ENCODE data around the gene VIPR2. TPM values are rescaled to one million over a fixed set of nuclear protein-coding genes. Genes with fewer than 3 reads are reported as not detected.
A peak's percentile ranks its signal among the peaks of the same experiment; 100 is the strongest.

The VIPR2 gene
- total RNA-seq, 4 donors from 2014 or later = 0.33 to 0.56 TPM; not detected in 2

- intact Hi-C loops (cut with DNase I) = no loop called here
- Histone ChIP-seq H3K27me3 (peaks cover 10% of the 10 kb centered on the region), H3K9me3 (no peaks in the 10 kb centered on the region), H3K27ac (no peak overlapping the region), H3K36me3 (no peaks in the 10 kb centered on the region), H3K4me3 (replicated peaks in 1 of 3) (no peak overlapping the region), H3K4me1 (peaks cover 7 to 19% of the 10 kb centered on the region in 2 donors)
- DNase-seq = no peak
- no peak for TF ChIP-seq POLR2A (IDR thresholded peaks at IDR 0.05)
- TF ChIP-seq, protein P1, sequence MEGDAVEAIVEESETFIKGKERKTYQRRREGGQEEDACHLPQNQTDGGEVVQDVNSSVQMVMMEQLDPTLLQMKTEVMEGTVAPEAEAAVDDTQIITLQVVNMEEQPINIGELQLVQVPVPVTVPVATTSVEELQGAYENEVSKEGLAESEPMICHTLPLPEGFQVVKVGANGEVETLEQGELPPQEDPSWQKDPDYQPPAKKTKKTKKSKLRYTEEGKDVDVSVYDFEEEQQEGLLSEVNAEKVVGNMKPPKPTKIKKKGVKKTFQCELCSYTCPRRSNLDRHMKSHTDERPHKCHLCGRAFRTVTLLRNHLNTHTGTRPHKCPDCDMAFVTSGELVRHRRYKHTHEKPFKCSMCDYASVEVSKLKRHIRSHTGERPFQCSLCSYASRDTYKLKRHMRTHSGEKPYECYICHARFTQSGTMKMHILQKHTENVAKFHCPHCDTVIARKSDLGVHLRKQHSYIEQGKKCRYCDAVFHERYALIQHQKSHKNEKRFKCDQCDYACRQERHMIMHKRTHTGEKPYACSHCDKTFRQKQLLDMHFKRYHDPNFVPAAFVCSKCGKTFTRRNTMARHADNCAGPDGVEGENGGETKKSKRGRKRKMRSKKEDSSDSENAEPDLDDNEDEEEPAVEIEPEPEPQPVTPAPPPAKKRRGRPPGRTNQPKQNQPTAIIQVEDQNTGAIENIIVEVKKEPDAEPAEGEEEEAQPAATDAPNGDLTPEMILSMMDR (IDR thresholded peaks at IDR 0.05) = no peak
- 96% methylated on average over 8 of the region's 8 CpGs for WGBS, 2 donors
These were observed 1.6 kb upstream of the VIPR2 start for GRCh38 chr7:159146084-159146858.

- H3K4me1 ChIP-seq = peaks cover 7 to 19% of the 10 kb centered on the region in 2 donors
- WGBS, 2 donors = 12 to 13% methylated on average over 29 to 30 of the region's 30 CpGs
- no peak for DNase-seq
These were observed 806 bp upstream of the VIPR2 start for GRCh38 chr7:159145490-159145855.

DNA sequence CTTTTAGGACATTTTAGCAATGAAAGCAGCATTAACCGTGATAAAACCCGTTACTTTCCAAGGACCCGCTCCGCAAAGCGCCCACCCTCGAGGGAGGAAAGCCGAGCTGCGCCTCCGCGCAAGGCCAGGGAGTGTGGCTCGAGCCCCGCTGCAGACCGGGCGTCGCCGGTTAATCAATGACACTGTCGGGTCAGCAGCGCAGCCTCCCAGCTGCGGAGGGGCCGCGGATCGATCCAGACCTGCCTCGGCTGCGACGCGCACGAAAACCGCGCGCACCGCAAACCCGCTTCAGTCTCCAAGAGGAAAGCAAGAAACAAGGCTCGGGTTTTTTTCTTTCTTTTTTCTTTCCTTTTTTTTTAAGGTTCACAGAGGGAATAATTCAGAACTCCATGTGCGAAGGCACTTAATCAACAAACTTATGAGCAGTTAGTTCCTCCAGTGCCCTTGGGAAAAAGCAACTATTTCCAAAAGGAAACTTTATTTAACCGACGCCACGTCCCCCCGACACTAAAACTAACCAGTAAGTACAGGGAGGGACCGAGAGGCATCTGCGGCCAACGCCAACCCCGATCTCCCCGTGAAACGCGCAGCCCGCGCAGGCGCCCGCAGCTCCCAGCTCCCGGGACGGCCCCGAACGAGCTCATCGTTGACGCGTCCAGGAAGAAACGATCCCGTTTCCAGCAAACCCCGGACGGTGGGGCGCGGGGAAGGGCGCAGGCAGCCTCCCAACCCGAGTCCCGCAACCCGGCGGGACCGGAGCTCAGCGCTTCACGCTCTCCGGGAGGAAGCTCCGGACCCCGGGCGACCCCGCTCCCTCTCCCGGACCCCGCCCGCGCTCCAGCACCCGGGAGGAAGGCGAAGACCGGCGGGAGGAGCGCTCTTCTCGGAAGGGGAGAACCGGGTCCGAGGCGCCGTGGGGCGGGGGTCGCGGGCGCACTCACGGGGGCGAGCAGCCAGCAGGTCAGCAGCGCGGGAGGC, 598 bp downstream of the VIPR2 start:
- 3 to 5% methylated on average over 42 to 46 of the region's 97 CpGs for WGBS, 2 donors
- Histone ChIP-seq H3K27me3 (peaks cover 10% of the 10 kb centered on the region), H3K9me3 (no peaks in the 10 kb centered on the region), H3K4me3 (replicated peaks in 1 of 3) (peak overlapping the region in 2 of 3 donors; percentile 8 to 23), H3K4me1 (peaks cover 7 to 19% of the 10 kb centered on the region in 2 donors), H3K27ac (no peak overlapping the region), H3K36me3 (no peaks in the 10 kb centered on the region)
- no peak for DNase-seq
- intact Hi-C loops (cut with DNase I) = no loop called here
- no peak for TF ChIP-seq POLR2A (IDR thresholded peaks at IDR 0.05)
- TF ChIP-seq, protein P1 (IDR thresholded peaks at IDR 0.05) = no peak

More at GRCh38 chr7:159145490-159145855, 806 bp upstream of the VIPR2 start:
- TF ChIP-seq, protein P1 (IDR thresholded peaks at IDR 0.05) = no peak
- no peak for TF ChIP-seq POLR2A (IDR thresholded peaks at IDR 0.05)
- intact Hi-C loops (cut with DNase I) = no loop called here
- no peaks in the 10 kb centered on the region for H3K36me3 ChIP-seq
- H3K27me3 ChIP-seq = peaks cover 10% of the 10 kb centered on the region
- no peak overlapping the region for H3K27ac ChIP-seq
- H3K9me3 ChIP-seq = no peaks in the 10 kb centered on the region
- peak overlapping the region in 1 of 3 donors; percentile 23 for H3K4me3 ChIP-seq (replicated peaks in 1 of 3)

DNA sequence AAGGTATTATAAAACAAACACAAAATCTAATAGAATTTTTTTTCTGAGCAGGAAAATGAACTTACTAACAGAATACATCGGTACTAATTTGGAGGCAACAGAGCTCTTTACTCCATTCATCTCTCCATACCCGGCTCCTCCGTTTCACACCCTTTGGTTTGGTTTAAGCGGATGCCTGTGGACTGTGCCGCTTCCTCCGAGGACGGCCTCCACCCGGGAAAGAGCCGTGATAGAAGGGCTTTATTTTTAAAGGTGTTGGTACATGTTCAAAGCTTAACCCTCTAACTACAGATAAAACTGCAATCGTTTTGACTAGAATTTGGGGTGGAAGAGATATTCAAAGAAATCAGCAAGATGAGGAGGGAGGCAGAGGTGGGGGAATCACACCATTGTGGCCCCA, 1.9 kb downstream of the VIPR2 start:
- Histone ChIP-seq H3K4me1 (peaks cover 7 to 19% of the 10 kb centered on the region in 2 donors), H3K4me3 (replicated peaks in 1 of 3) (no peak overlapping the region), H3K27me3 (peaks cover 10% of the 10 kb centered on the region), H3K9me3 (no peaks in the 10 kb centered on the region), H3K27ac (no peak overlapping the region), H3K36me3 (no peaks in the 10 kb centered on the region)
- WGBS, 2 donors = 46 to 60% methylated on average over 10 of the region's 10 CpGs
- DNase-seq = no peak
- TF ChIP-seq POLR2A (IDR thresholded peaks at IDR 0.05) = no peak
- TF ChIP-seq, protein P1 (IDR thresholded peaks at IDR 0.05) = no peak
- intact Hi-C loops (cut with DNase I) = no loop called here
